Measurements from ENCODE around the gene CEPT1.

DNA sequence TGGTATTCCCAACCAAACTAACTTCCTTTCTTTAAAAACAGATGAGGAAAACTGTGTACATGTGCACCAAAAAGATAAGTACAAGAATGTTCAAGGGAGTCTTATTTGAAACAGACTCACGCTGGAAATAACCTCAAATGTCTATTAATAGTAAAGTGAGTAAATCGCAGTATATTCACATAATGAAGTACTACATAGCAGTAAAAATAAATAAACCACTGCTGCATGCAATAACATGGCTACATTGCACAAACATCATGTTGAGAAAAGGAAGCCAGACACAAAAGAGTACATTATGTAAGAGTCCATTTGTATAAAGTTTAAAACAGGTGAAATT, 65.7 kb downstream of the CEPT1 start:
- TF ChIP-seq, protein P1, sequence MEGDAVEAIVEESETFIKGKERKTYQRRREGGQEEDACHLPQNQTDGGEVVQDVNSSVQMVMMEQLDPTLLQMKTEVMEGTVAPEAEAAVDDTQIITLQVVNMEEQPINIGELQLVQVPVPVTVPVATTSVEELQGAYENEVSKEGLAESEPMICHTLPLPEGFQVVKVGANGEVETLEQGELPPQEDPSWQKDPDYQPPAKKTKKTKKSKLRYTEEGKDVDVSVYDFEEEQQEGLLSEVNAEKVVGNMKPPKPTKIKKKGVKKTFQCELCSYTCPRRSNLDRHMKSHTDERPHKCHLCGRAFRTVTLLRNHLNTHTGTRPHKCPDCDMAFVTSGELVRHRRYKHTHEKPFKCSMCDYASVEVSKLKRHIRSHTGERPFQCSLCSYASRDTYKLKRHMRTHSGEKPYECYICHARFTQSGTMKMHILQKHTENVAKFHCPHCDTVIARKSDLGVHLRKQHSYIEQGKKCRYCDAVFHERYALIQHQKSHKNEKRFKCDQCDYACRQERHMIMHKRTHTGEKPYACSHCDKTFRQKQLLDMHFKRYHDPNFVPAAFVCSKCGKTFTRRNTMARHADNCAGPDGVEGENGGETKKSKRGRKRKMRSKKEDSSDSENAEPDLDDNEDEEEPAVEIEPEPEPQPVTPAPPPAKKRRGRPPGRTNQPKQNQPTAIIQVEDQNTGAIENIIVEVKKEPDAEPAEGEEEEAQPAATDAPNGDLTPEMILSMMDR (IDR thresholded peaks at IDR 0.05), result no peak
- TF ChIP-seq TCF7 (CRISPR knock-in tag; IDR thresholded peaks at IDR 0.05; ENCODE audit: low read depth) (no peak), NR2C2 (CRISPR knock-in tag; IDR thresholded peaks at IDR 0.05) (no peak), SP1 (CRISPR knock-in tag; conservative IDR thresholded peaks at IDR 0.05) (no peak), ZNF671 (CRISPR knock-in tag; IDR thresholded peaks at IDR 0.05) (no peak), GTF2I (CRISPR knock-in tag; conservative IDR thresholded peaks at IDR 0.05) (no peak), NFYB (CRISPR knock-in tag; conservative IDR thresholded peaks at IDR 0.05; ENCODE audit: low read depth) (no peak), CBFB (CRISPR knock-in tag; IDR thresholded peaks at IDR 0.05; ENCODE audit: low read depth) (no peak), NFE2L1 (CRISPR knock-in tag; IDR thresholded peaks at IDR 0.05) (no peak)
- TF ChIP-seq, protein P2, sequence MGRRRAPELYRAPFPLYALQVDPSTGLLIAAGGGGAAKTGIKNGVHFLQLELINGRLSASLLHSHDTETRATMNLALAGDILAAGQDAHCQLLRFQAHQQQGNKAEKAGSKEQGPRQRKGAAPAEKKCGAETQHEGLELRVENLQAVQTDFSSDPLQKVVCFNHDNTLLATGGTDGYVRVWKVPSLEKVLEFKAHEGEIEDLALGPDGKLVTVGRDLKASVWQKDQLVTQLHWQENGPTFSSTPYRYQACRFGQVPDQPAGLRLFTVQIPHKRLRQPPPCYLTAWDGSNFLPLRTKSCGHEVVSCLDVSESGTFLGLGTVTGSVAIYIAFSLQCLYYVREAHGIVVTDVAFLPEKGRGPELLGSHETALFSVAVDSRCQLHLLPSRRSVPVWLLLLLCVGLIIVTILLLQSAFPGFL (CRISPR knock-in tag; IDR thresholded peaks at IDR 0.05; ENCODE audit: borderline replicate concordance), result no peak
- TF ChIP-seq, protein P3, sequence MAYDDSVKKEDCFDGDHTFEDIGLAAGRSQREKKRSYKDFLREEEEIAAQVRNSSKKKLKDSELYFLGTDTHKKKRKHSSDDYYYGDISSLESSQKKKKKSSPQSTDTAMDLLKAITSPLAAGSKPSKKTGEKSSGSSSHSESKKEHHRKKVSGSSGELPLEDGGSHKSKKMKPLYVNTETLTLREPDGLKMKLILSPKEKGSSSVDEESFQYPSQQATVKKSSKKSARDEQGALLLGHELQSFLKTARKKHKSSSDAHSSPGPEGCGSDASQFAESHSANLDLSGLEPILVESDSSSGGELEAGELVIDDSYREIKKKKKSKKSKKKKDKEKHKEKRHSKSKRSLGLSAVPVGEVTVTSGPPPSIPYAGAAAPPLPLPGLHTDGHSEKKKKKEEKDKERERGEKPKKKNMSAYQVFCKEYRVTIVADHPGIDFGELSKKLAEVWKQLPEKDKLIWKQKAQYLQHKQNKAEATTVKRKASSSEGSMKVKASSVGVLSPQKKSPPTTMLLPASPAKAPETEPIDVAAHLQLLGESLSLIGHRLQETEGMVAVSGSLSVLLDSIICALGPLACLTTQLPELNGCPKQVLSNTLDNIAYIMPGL (CRISPR knock-in tag; IDR thresholded peaks at IDR 0.05), result no peak
- TF ChIP-seq, protein P4, sequence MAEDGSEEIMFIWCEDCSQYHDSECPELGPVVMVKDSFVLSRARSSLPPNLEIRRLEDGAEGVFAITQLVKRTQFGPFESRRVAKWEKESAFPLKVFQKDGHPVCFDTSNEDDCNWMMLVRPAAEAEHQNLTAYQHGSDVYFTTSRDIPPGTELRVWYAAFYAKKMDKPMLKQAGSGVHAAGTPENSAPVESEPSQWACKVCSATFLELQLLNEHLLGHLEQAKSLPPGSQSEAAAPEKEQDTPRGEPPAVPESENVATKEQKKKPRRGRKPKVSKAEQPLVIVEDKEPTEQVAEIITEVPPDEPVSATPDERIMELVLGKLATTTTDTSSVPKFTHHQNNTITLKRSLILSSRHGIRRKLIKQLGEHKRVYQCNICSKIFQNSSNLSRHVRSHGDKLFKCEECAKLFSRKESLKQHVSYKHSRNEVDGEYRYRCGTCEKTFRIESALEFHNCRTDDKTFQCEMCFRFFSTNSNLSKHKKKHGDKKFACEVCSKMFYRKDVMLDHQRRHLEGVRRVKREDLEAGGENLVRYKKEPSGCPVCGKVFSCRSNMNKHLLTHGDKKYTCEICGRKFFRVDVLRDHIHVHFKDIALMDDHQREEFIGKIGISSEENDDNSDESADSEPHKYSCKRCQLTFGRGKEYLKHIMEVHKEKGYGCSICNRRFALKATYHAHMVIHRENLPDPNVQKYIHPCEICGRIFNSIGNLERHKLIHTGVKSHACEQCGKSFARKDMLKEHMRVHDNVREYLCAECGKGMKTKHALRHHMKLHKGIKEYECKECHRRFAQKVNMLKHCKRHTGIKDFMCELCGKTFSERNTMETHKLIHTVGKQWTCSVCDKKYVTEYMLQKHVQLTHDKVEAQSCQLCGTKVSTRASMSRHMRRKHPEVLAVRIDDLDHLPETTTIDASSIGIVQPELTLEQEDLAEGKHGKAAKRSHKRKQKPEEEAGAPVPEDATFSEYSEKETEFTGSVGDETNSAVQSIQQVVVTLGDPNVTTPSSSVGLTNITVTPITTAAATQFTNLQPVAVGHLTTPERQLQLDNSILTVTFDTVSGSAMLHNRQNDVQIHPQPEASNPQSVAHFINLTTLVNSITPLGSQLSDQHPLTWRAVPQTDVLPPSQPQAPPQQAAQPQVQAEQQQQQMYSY (CRISPR knock-in tag; IDR thresholded peaks at IDR 0.05), result no peak
- TF ChIP-seq, protein P5, sequence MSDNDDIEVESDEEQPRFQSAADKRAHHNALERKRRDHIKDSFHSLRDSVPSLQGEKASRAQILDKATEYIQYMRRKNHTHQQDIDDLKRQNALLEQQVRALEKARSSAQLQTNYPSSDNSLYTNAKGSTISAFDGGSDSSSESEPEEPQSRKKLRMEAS (CRISPR knock-in tag; IDR thresholded peaks at IDR 0.05), result no peak
